MV-4-11 (cell line): ENCODE measurements around the gene C5orf58.
"Not testable (repeated sequence)": the region's sequence is repeated elsewhere in the genome, so short reads cannot be mapped to it uniquely, and the experiment has no call there.

ENCODE experiments used
- DNase-seq: peaks from one replicate; lab custom pipeline; 2025; lab: John Stamatoyannopoulos, UW

The C5orf58 gene

DNA sequence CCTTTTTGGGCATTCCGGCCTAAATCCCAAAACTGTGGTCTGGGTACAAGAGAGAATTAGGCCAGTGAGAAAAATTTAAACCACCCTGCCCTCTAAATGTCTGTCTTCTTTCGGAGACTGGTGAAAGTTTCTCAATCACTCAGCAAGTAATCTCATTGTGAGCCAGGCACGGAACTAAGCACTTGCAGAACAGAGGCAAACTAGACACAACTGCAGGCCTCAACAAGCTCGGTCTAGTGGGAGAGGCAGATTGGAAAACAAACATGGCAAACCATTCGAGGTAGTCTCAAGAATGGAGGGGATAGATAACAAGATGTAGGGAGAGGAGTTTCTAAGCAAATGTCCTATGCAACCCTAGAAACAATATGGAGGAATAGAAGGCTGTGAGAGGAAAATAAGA is 8.9 kb upstream of the C5orf58 start:
- peak; percentile 15 for DNase-seq

DNA sequence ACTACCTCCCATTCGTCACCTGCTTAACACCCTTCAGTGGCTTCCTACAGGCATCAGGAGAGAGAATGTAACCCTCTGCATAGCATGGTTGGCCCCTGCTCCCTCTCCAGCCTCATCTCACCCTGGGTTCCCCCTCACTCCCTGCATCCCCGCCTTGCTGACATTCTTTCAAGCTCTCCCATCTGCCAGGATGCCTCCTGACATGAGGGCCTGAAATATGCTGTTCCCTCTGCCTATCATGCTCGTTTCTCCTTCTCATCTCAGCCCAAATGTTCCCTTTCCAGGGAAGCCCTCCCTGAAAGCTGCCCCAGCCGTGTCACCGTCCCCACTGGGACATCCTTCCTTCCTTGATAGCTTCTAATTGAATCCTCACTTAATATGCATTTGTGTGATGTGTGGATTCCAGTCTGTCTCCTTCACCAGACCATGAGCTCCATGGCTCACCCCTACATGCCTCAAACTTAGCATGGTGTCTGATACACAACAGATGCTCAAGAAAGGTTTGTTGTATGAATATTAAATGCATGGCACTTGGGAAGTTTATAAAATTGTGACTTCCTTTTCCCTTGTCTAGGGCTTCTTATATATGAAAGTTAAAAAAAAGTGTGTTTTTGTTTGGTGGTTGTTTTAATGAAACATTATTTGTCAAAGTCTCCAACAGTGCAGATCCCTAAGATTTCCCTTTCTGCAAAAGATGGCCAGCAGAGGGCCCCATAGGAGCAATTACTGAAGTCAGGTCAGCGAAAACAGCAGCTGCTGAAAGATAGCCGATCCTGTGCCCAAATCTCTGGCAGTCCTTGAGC is 7.3 kb upstream of the C5orf58 start:
- peak; percentile 55 for DNase-seq

DNA sequence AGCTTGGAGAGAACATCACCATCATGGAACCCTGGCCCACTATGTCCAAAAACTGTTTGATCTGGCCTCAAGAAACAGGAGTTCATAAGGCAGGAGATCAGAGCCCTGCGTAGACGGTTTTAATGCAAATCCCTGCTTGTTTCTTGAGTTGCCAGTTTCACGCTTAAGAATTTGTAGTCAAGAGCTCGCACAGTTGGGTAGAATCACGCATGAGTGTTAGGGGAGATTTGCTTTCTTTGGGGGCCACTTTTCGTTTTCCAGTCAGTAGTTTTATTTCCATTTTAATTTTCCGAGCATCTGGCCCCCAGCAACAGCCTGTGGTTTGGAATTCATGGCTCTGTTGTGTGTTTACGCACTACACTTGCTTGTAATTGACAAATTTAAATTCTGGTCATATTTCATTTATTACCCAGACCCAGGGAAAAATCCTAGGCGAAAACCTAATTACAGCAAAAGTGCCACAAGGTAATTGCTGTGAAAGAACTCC is 6.6 kb upstream of the C5orf58 start:
- no peak for DNase-seq

DNA sequence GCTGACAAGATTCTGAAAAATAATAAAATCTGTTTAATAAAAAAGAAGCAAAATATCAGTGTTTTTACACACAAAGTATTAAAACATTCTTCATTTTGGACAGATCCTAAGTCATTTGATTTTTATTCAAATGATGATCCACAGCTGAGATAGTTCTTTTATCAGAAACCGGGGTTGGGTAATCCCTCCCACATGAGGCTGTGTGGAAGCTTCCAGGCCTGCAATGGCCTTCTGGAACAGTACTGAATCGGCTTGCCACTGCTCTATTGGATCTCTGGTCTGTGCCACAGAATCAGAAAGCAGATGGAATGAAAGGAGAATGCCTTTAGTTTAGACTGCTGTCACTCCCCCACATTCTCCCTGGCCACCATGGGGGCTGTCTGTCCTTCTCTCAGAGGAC is 6.1 kb upstream of the C5orf58 start:
- DNase-seq, result no peak

DNA sequence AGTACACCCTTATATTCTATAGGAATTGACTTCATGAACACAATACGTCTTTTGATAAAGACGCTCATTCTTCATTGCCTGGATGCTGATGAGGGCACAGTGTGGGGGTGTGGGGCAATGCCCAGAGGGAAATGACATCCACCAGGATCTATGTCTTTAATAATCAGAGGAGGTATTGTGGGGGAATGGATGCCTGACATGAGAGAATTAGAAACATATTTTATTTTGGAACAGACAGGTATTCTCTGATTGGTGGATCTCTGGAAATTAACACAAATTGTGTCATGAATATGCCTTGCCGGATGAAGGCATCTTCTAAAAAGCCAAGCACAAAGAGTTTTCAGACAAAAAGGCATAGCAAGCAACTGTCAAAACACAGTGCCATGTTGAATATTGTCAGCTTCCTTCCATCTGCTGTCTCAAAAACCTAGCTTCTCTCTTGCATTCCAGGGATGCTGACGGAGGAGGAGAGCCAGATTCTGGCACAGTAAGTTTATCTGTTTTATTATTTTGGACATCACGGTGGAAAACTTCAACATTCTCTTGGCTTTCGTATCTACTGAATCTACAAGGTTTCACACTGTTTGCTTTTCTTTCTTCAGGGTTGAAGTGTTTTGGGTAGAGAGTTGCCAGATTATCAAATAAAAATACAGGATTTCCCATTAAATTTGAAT is 3.9 kb upstream of the C5orf58 start:
- no peak for DNase-seq

DNA sequence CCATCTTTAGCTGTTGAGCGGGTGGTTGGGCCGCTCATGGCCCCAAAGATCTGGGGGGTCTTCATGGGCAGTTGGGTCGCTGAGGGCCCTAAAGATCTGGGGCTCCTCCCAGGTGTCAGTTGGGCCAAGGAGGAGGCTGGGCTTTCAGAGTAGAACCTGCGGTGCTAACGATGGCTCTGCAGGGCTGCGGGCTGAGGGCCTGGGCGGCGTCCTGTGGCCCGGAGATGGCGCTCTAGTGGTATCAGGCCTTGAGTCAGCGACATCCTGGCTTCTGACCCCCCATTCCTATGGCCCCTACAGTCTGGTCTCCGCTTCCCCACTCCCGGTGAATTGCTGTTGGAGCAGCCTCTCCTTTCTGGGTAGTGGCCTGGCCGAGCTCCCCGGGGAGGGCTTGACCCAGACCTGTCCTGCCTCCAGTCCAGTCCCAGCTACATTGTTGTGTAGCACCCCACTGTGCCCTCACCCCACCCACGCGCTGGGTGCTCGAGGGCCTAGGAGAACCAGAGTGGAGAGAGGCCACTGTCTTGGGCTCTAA is 640 bp downstream of the C5orf58 start:
- DNase-seq, result no peak

DNA sequence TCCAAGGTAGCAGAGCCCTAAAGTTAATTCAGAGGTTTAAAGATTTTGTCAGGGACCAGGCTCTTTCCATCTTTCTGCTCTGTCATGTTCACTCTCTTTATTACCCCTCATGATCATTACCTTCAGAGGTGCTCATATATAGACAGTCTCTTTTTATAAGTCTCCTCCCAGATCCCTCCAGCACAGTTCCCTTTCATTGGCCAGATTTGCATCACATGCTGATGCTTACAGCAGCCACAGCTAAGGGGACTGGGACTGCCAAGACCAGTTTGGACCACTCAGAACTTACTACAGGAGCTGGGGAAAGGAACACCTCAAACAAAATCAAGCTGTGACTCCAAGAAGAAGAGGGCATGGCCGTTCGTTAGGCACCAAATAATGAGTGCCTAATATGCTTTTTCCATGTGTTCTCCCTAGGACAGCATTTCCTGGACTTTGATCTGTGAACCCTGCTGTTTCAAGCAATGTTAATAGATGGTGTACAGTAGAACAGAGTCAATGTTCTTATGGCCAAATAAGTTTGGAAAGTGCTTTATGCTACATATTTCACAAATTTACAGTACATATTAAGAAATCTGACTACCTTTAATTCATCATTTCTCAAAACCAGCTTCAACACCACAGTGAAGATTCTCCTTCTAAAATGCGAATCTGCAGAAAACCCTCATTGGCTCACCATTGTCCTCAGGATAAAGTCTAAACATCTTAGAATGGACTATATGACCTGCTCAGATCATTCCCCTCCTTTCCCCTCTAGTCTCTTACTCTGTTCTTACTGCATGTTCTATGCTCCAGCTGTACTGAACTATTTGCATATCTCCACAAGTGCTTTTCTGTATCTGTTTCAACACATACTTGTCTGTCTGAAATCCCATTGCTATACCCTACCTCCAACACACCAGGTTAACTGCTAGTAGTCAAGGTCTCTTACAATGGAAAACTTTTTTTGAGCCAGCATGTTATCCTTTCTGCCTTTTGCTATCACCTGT is 3.4 kb downstream of the C5orf58 start:
- DNase-seq, result no peak

DNA sequence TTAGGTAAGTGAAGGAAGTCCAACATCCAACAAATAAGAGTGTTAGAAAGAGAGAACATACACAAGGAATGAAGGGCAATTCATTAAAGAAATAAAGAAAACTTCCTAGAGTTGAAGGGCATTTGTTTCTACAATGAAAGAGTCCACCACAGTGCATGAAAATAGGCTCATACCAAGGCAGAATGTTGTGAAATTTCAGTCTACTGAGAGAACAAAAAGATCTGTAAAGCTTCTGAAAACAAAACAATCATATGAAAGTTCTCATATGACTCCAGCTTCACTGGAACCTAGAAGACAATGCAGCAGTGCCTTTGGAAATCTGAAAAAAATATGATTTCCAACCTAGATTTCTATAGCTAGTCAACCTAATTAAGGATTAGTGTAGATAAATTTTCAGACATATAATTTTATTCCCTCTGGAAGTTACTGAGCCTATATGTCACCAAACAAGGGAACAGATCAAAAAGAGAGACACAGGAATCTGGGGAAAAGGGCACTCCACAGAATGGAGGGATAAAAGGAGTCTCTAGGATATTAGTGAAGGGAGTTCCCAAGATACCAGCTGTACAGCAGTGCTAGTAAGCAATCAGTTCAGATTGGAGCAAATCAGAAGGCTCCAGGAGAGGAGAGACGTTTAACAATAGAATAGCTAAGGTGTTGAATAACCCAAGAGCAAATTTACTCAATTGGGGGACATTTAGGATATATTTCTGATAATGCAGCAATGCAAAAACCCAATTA is 5.8 kb downstream of the C5orf58 start:
- no peak for DNase-seq

DNA sequence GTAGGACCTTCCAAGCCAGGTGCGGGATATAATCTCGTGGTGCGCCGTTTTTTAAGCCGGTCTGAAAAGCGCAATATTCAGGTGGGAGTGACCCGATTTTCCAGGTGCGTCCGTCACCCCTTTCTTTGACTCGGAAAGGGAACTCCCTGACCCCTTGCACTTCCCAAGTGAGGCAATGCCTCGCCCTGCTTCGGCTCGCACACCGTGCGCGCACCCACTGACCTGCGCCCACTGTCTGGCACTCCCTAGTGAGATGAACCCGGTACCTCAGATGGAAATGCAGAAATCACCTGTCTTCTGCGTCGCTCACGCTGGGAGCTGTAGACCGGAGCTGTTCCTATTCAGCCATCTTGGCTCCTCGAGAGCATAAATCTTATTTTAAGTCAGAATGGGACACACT is 12.7 kb downstream of the C5orf58 start:
- DNase-seq, result not testable (repeated sequence)

DNA sequence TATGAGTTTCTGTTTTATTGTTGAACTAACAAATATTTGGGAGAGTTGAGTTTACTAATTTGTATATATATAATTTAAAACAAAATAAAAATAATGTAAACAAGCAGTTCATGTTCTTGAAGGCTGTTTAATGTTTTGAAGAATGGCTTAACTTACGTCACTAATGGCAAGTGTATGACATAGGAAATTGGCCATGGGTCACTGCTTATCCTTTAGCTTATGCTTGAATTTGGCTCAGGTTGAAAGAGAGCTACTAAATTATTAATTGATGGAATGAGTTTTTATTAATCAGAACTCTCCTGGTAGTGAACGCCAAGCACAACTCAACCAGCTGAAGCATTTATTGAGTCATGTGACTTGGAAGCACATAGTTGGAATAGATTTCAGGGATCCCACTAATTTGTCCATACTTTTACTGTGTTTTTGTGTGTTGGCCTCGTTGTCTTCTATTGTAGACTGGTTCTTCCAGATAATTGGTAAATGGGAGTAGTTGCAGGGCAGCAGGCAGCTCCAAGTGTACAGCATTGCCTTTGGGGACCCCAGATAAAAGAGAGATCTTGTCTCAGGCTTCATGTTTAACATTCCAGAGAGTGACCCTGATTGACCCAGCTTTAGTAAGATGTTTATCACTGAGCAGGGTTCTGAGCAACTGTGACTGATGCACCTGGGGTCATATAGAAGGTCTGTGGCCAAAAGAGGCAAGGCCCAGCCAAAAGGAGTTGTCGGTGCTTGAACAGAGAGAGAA is 13.5 kb downstream of the C5orf58 start:
- no peak for DNase-seq

DNA sequence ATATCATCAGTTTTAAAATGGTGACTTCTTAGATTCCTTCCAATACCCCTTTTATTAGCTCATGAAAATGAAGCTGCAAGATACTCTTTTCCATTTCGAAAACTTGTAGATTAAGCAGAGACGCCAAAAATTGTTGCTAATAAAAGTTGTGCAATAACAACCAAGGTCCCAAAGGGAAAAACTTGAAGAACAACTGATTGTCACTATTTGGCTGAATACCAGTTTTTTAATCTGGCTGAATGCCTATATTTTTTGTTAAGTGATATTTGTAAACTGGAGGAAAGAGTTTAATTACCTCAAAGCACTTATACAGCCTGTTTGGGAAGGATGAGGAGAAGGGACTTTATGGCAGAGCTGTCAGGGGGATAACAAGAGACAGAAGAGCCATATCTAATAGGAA is 14.6 kb downstream of the C5orf58 start:
- no peak for DNase-seq

DNA sequence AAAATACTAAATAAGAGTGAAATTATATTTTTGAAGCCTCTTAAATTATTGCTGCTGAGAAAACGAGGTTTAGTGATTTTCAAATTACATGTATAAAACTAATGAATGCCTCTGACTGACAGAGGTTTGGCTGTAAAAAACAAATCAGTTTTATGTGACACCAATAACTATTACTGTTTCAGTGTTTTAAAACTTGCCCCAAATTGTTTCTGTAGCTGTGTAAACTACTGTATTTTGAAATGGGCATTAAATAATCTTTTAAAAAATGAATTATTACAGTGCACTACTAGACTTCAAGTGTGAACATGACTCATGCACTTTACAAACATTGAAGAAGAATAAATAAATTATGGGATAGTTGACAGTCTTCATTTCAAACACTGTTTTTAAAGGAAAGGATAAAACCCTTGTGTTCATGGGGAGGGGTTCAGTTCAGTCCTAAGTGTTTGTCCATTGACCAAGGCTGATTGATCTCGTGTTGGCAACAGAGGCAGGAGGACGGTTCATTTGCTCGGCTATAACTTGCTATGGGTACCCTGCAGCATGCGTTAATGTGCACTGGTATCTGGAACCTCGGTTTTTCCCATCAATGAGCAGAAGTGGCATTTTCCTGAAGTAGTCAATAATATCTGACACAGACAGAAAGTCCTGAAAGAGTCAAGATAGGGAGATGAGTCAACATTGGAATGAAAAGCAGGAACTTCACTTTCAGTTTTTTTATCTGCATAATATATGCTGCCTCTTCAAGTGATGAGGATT is 15.6 kb downstream of the C5orf58 start:
- DNase-seq, result no peak

DNA sequence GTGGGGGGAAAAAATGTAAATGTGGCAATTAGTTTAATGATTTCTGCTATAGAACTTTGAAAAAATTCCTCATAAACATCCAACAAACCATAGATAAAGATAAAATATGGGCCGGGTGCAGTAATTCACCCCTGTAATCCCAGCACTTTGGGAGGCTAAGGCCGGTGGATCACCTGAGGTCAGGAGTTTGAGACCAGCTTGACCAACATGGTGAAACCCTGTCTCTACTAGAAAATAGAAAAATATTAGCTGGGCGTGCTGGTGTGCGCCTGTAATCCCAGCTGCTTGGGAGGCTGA is 16.1 kb downstream of the C5orf58 start:
- DNase-seq, result not testable (repeated sequence)

DNA sequence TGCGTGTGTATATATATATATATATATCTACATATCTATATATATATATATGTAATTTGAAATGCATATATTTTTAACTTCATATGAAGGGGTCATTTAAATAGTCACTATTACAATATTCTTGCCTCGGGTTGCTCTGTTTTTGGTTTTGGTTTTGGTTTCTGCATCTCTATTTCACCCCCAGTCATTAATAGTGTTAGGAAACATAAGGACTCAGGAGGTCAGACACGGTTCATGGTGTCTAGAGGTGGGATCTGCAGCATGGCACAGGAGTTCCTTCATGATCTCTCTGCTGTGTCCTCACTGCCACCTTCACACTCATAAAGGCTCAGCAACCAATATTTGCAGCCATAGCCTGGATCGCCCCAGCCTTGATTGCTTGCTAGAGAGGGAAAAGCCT is 16.6 kb downstream of the C5orf58 start:
- no peak for DNase-seq

DNA sequence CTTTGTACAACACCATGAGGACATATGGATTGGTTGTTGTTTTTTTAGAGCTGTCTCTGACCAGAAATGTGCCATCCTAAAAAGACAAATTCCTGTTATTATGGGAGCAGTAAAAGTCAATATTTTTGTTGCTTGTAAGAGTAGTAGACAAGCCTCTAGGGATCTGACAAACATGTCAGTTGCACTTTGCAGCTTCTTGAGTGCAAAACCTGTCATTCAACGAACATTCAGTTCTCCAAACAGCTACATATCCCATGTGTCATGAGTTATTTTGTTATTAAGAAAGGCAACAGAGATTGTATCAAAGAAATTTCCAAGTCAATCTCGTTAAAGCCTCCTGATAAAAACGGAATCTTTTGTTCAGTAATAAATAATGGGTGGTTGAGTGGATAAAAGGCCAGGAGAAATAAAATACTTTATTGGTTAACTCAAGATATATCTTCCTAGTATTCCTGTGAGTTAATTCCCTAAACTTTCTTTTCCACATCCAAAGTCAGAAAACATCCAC is 18.1 kb downstream of the C5orf58 start:
- no peak for DNase-seq

DNA sequence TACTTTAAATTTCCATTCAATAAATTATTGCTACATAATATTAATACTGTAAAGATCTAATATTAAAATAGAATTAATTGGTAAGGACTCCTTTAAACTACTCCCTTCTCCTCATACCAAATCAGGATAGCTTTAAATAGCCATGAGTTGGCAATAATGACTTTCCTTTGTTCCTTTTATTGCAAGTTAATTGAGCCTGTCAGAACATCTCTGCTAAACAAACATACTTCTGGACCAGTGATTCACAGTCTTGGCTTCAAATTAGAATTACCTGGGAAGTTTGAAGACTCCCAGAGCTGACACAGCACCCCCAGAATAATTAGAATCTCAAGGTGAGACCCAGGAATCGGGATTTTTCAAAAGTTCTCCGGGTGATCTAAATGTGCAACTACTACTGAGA is 18.7 kb downstream of the C5orf58 start:
- no peak for DNase-seq

DNA sequence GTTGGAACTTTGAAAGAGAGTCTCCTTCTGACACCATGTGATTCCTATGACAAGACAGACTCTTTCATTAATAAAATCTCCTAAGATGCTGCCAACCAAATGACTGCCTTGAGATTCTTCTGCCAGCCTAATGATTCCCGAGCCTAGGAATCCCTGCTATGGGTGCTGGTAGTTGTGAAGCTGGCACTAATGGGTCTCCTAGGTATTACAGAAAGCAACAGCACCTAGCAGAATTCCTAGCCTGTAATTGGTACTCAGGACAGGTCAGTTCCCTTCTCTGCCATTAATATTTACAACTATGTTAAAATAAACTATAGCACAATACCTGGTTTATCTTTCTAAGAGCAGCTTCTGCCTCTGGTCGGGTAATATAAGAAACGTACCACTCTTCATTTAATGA is 19.3 kb downstream of the C5orf58 start:
- no peak for DNase-seq

DNA sequence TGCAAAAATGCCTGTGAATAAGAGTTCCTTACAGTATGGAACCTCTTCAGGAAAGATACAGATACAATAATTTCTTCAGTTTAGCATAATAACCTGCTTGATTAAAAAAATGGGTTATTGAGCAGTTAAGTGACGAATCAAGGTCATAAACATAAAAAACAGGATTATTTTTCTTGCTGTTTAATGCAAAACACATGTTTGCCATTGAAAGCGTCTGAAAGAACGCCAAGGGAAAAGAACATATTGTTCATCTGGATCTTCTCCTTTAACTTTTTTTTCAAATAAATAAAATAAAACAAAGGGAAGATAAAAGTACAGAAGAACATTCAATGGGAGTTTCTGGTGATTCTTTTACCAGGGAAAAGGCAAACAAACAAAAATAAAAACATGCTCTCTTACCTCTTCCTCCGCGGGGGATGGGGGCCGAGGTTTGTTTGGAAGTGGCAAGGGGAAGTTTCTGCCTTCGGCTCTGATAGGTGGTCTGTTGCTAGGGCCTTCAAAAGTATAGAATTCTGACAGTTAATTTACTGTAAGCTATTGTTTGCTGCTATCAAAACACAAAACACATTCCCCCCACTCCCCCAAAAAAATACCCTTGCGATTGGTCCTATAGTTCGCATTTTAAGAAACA is 20.1 kb downstream of the C5orf58 start:
- DNase-seq, result no peak

DNA sequence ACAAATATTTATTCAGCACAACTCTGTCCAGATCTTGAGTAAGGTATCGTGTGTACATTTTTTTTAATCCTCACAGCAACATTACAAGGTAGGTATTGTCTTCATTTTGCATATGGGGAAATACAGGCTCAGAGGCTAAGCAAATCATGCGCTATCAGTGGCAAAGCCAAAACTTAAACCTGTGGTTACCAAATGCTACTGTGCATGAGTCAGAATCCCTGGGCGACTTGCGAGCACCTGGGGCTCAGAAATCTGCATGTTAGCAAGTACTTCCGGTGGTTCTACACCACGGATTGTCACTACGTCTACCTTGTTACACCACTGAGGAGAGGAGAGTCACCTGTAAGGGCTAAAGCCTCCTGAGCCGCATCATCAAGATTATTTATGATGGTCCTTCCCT is 21.3 kb downstream of the C5orf58 start:
- no peak for DNase-seq
